PC-9 (cell line): Measurements from ENCODE around the gene AADAC. TPM values are rescaled to one million over a fixed set of nuclear protein-coding genes. Genes with fewer than 3 reads are reported as not detected.

Source experiments
- BruUV-seq: library from RNA; stranded (reverse); fragments of 400-500 nt; replicated peaks from 2 replicates; lab custom pipeline; 2021; lab: Mats Ljungman, UMichigan
- CTCF ChIA-PET: fragments of 300-600 bp; sonication (Branson Sonifier 250); formaldehyde crosslinking; loops from one replicate; lab custom pipeline; 2022; ENCODE audit warnings: antibody characterized with exemption; lab: Charles Lee
- POLR2A ChIA-PET: fragments of 300-600 bp; sonication (Branson Sonifier 250); formaldehyde crosslinking; loops from one replicate; lab custom pipeline; 2022; ENCODE audit warnings: antibody characterized with exemption; ENCODE audit not compliant: unreplicated experiment; lab: Charles Lee
- DNase-seq, 2 experiments: peaks; one replicate each; pipeline versions ENCODE4 v3.0.0 to v3.0.0-alpha.2; 2015 to 2022; ENCODE audit warnings: mixed read lengths in 1 of 2
- H2AFZ ChIP-seq: fragments of 200-600 bp; sonication (generic); 2 replicates; pipeline ENCODE4 v1.8.1; 2017; ENCODE audit warnings: antibody characterized with exemption
- H3F3A ChIP-seq: fragments of 200-600 bp; sonication (generic); 2 replicates; pipeline ENCODE4 v1.8.1; 2017; ENCODE audit warnings: antibody characterized with exemption, mild to moderate bottlenecking, low read depth; ENCODE audit not compliant: insufficient read depth
- H3K27ac ChIP-seq: fragments of 200-600 bp; sonication (generic); 2 replicates; pipeline ENCODE4 v1.6.1; 2016; ENCODE audit warnings: mixed run types
- H3K27me3 ChIP-seq: fragments of 200-600 bp; sonication (generic); 2 replicates; pipeline ENCODE4 v1.6.1; 2016; ENCODE audit warnings: low read depth, mixed run types; ENCODE audit not compliant: insufficient read depth
- H3K36me3 ChIP-seq: fragments of 200-600 bp; sonication (generic); 2 replicates; pipeline ENCODE4 v1.6.1; 2016; ENCODE audit warnings: low read depth, mixed run types
- H3K4me1 ChIP-seq: fragments of 200-600 bp; sonication (generic); replicated peaks from 2 replicates; pipeline ENCODE4 v1.6.1; 2016; ENCODE audit warnings: mixed run types; ENCODE audit not compliant: insufficient read depth
- H3K4me2 ChIP-seq: fragments of 200-600 bp; sonication (generic); 2 replicates; pipeline ENCODE4 v1.6.1; 2017; ENCODE audit warnings: mixed run types
- H3K4me3 ChIP-seq: fragments of 200-600 bp; sonication (generic); 2 replicates; pipeline ENCODE4 v1.6.1; 2016; ENCODE audit warnings: mixed run types
- H3K79me2 ChIP-seq: fragments of 200-600 bp; sonication (generic); 2 replicates; pipeline ENCODE4 v1.6.1; 2017; ENCODE audit warnings: low read depth, mixed run types
- H3K9me2 ChIP-seq: fragments of 200-600 bp; sonication (generic); 2 replicates; pipeline ENCODE4 v1.8.1; 2017; ENCODE audit warnings: mild to moderate bottlenecking; ENCODE audit not compliant: insufficient read depth
- H3K9me3 ChIP-seq: fragments of 200-600 bp; sonication (generic); 2 replicates; pipeline ENCODE4 v1.8.1; 2016; ENCODE audit warnings: low read depth; ENCODE audit not compliant: insufficient read depth
- H4K20me1 ChIP-seq: fragments of 200-600 bp; sonication (generic); 2 replicates; pipeline ENCODE4 v1.8.1; 2017; ENCODE audit not compliant: insufficient read depth
- CTCF ChIP-seq: fragments of 200-600 bp; sonication (generic); conservative IDR thresholded peaks from 2 replicates; pipeline ENCODE4 v1.6.1; 2017; ENCODE audit warnings: mixed run types, antibody characterized with exemption, mild to moderate bottlenecking, moderate library complexity
- EZH2 ChIP-seq: fragments of 200-600 bp; sonication (generic); IDR thresholded peaks from 2 replicates; pipeline ENCODE4 v1.8.0; 2017; ENCODE audit warnings: antibody characterized with exemption, low read depth
- intact Hi-C: fragments of 100-400 bp; cut with micrococcal nuclease; formaldehyde crosslinking; loops from one replicate; pipeline ENCODE4 v1.10.0; 2022; ENCODE audit not compliant: unreplicated experiment
- total RNA-seq: library from RNA; stranded (reverse); gene quantifications from 2 replicates; pipeline ENCODE4 v1.2.3, GENCODE V29; 2021

The AADAC gene
- total RNA-seq, 1 experiment from 2014 or later = 4.7 TPM

- Histone ChIP-seq H3K4me3 (no peak overlapping the region), H3K27me3 (no peaks in the 10 kb centered on the region), H3K4me1 (peaks cover 13% of the 10 kb centered on the region), H3F3A (peaks cover 8% of the 10 kb centered on the region), H3K27ac (no peak overlapping the region), H2AFZ (no peak overlapping the region), H3K79me2 (no peaks in the 10 kb centered on the region), H3K9me2 (no peaks in the 10 kb centered on the region), H3K9me3 (no peaks in the 10 kb centered on the region), H3K4me2 (no peak overlapping the region), H3K36me3 (no peaks in the 10 kb centered on the region), H4K20me1 (no peaks in the 10 kb centered on the region)
- intact Hi-C loops = no loop called here
- ChIA-PET CTCF (no interaction called here), POLR2A (no interaction called here)
- TF ChIP-seq EZH2 (no peak), CTCF (no peak)
- DNase-seq = no peak
- no TSS peak for BruUV-seq
Observed at GRCh38 chr3:151818361-151818760, 4.4 kb downstream of the AADAC start.

- intact Hi-C loops = no loop called here
Observed at GRCh38 chr3:151819910-151820309, 6.0 kb downstream of the AADAC start.

GRCh38 chr3:151827816-151828215 is 13.9 kb downstream of the AADAC start:
- no peak overlapping the region for H3K4me3 ChIP-seq
- no peaks in the 10 kb centered on the region for H3K27me3 ChIP-seq
- DNase-seq = no peak
- no peaks in the 10 kb centered on the region for H3F3A ChIP-seq
- CTCF ChIA-PET = no interaction called here
- H3K79me2 ChIP-seq = no peaks in the 10 kb centered on the region
- no peaks in the 10 kb centered on the region for H3K4me1 ChIP-seq
- POLR2A ChIA-PET = no interaction called here
- no peak overlapping the region for H3K27ac ChIP-seq
- H3K9me2 ChIP-seq = no peaks in the 10 kb centered on the region
- no peak overlapping the region for H2AFZ ChIP-seq
- no peak overlapping the region for H3K4me2 ChIP-seq
- H3K9me3 ChIP-seq = peaks cover 4% of the 10 kb centered on the region; the same call in 1 of the 2 replicates
- no peaks in the 10 kb centered on the region for H3K36me3 ChIP-seq
- BruUV-seq = no TSS peak
- H4K20me1 ChIP-seq = no peaks in the 10 kb centered on the region
- intact Hi-C loops = no loop called here
- no peak for TF ChIP-seq EZH2
- TF ChIP-seq CTCF = no peak

More at GRCh38 chr3:151819910-151820309, 6.0 kb downstream of the AADAC start:
- Histone ChIP-seq H3K9me2 (no peaks in the 10 kb centered on the region), H3K9me3 (no peaks in the 10 kb centered on the region), H3K79me2 (no peaks in the 10 kb centered on the region), H3K4me1 (peaks cover 13% of the 10 kb centered on the region), H3K27ac (no peak overlapping the region), H3K36me3 (no peaks in the 10 kb centered on the region), H3K4me2 (no peak overlapping the region), H3K27me3 (no peaks in the 10 kb centered on the region), H4K20me1 (no peaks in the 10 kb centered on the region), H3K4me3 (no peak overlapping the region), H3F3A (peaks cover 8% of the 10 kb centered on the region), H2AFZ (no peak overlapping the region)
- BruUV-seq = no TSS peak
- ChIA-PET POLR2A (no interaction called here), CTCF (no interaction called here)
- no peak for DNase-seq
- TF ChIP-seq CTCF (no peak), EZH2 (no peak)
